Liver (tissue), 9 donors: ENCODE data around the gene MON2. TPM values are rescaled to one million over a fixed set of nuclear protein-coding genes. Genes with fewer than 3 reads are reported as not detected.

Experiments
- DNase-seq: peaks from one replicate; pipeline ENCODE4 v3.0.0-alpha.2; 2017; ENCODE audit warnings: low spot score
- H3K27ac ChIP-seq, 2 donors: one replicate each; pipeline ENCODE4 v1.7.0; 2013; ENCODE audit warnings: inconsistent platforms in 2 of 2, low read length in 2 of 2, control low read depth in 1 of 2, low read depth in 1 of 2, mild to moderate bottlenecking in 1 of 2
- H3K27me3 ChIP-seq, 4 donors: one replicate each; pipeline versions ENCODE4 v1.6.1 to v1.7.0; 2013; ENCODE audit warnings: low read length in 3 of 4, inconsistent platforms in 1 of 4, mild to moderate bottlenecking in 1 of 4, moderate library complexity in 1 of 4; ENCODE audit not compliant: control insufficient read depth in 4 of 4, insufficient read depth in 4 of 4
- H3K36me3 ChIP-seq, 4 donors: one replicate each; pipeline versions ENCODE4 v1.6.1 to v1.7.0; 2013; ENCODE audit warnings: low read length in 3 of 4, mild to moderate bottlenecking in 3 of 4, low read depth in 1 of 4, moderate library complexity in 1 of 4; ENCODE audit not compliant: control insufficient read depth in 4 of 4, insufficient read depth in 3 of 4
- H3K4me1 ChIP-seq, 4 donors: one replicate each; pipeline versions ENCODE4 v1.6.1 to v1.7.0; 2013; ENCODE audit warnings: low read length in 3 of 4, mild to moderate bottlenecking in 3 of 4, moderate library complexity in 1 of 4; ENCODE audit not compliant: control insufficient read depth in 4 of 4, insufficient read depth in 4 of 4
- H3K4me3 ChIP-seq, 3 donors: one replicate each; pipeline versions ENCODE4 v1.6.1 to v1.7.0; 2013; ENCODE audit warnings: low read length in 3 of 3, control low read depth in 1 of 3, low read depth in 1 of 3, mild to moderate bottlenecking in 1 of 3
- H3K9ac ChIP-seq, 2 donors: one replicate each; pipeline ENCODE4 v1.7.0; 2013; ENCODE audit warnings: low read length in 2 of 2, mild to moderate bottlenecking in 2 of 2, moderate library complexity in 2 of 2, control low read depth in 1 of 2, low read depth in 1 of 2
- H3K9me3 ChIP-seq, 4 donors: one replicate each; pipeline versions ENCODE4 v1.6.1 to v1.7.0; 2013; ENCODE audit warnings: low read length in 3 of 4; ENCODE audit not compliant: control insufficient read depth in 4 of 4
- CTCF ChIP-seq: fragments of 150-350 bp; IDR thresholded peaks from 2 replicates; pipeline ENCODE4 v1.5.1; 2017; ENCODE audit warnings: improper control_type of control experiment, low read depth, low read length; ENCODE audit not compliant: missing input control
- EGR1 ChIP-seq, 2 donors: IDR thresholded peaks; 2 replicates each; pipeline ENCODE4 v1.6.1; 2016 to 2018; ENCODE audit warnings: antibody characterized with exemption in 2 of 2, low read depth in 2 of 2
- FOXA1 ChIP-seq: IDR thresholded peaks from 2 replicates; pipeline ENCODE4 v1.6.1; 2016; ENCODE audit warnings: antibody characterized with exemption
- FOXA2 ChIP-seq: IDR thresholded peaks from 2 replicates; pipeline ENCODE4 v1.6.1; 2016; ENCODE audit warnings: antibody characterized with exemption
- GABPA ChIP-seq, 2 donors: IDR thresholded peaks in 1 of 2; conservative IDR thresholded peaks in 1 of 2; 2 replicates each; pipeline ENCODE4 v1.6.1; 2016; ENCODE audit warnings: antibody characterized with exemption in 2 of 2, mild to moderate bottlenecking in 1 of 2, moderate library complexity in 1 of 2
- HNF4A ChIP-seq, 2 donors: conservative IDR thresholded peaks; 2 replicates each; pipeline ENCODE4 v1.6.1; 2016; ENCODE audit warnings: antibody characterized with exemption in 2 of 2, mild to moderate bottlenecking in 2 of 2
- HNF4G ChIP-seq: IDR thresholded peaks from 2 replicates; pipeline ENCODE4 v1.6.1; 2016; ENCODE audit warnings: antibody characterized with exemption
- JUND ChIP-seq, 2 donors: IDR thresholded peaks; 2 replicates each; pipeline ENCODE4 v1.6.1; 2016; ENCODE audit warnings: antibody characterized with exemption in 2 of 2
- NR2F2 ChIP-seq: IDR thresholded peaks from 2 replicates; pipeline ENCODE4 v1.6.1; 2016; ENCODE audit warnings: antibody characterized with exemption
- RAD21 ChIP-seq, 2 donors: IDR thresholded peaks; 2 replicates each; pipeline ENCODE4 v1.6.1; 2016; ENCODE audit warnings: antibody characterized with exemption in 2 of 2, mild to moderate bottlenecking in 2 of 2
- REST ChIP-seq: IDR thresholded peaks from 2 replicates; pipeline ENCODE4 v1.6.1; 2016; ENCODE audit warnings: antibody characterized with exemption, mild to moderate bottlenecking
- RXRA ChIP-seq, 2 donors: IDR thresholded peaks; 2 replicates each; pipeline ENCODE4 v1.6.1; 2017 to 2018; ENCODE audit warnings: antibody characterized with exemption in 2 of 2, mild to moderate bottlenecking in 1 of 2
- SP1 ChIP-seq: IDR thresholded peaks from 2 replicates; pipeline ENCODE4 v1.6.1; 2018; ENCODE audit warnings: antibody characterized with exemption, mild to moderate bottlenecking
- TAF1 ChIP-seq: conservative IDR thresholded peaks from 2 replicates; pipeline ENCODE4 v1.6.1; 2016; ENCODE audit warnings: antibody characterized with exemption, mild to moderate bottlenecking
- YY1 ChIP-seq: IDR thresholded peaks from 2 replicates; pipeline ENCODE4 v1.6.1; 2016; ENCODE audit warnings: antibody characterized with exemption, mild to moderate bottlenecking
- WGBS: extraction: QIAGEN DNeasy Blood & Tissue Kit; methylation state at CpG from one replicate; pipeline ENCODE4 v1.1.7; 2013; 5-methylcytosine and 5-hydroxymethylcytosine counted together
- polyA plus RNA-seq, 2 donors: library from polyadenylated mRNA; stranded (reverse) in 1 of 2; unstranded in 1 of 2; fragments of 200-250 nt in 1 of 2; fragments of >200 nt in 1 of 2; fragmentation: Nextera tagmentation in 1 of 2; extraction: Ambion mirVana in 1 of 2; gene quantifications; one replicate each; pipeline versions ENCODE4 v1.2.1 to v1.2.3, GENCODE V29; 2013 to 2015
- total RNA-seq, 2 donors: library from RNA; depleted of rRNA; stranded (reverse); fragments of >200 nt; gene quantifications; one replicate each; pipeline ENCODE4 v1.2.3, GENCODE V29; 2014
- TF ChIP-seq, protein P1 (sequence below): IDR thresholded peaks from 2 replicates; pipeline ENCODE4 v1.6.1; 2016; ENCODE audit warnings: antibody characterized with exemption
- TF ChIP-seq, protein P2 (sequence below): IDR thresholded peaks from 2 replicates; pipeline ENCODE4 v1.6.1; 2016; ENCODE audit warnings: antibody characterized with exemption
- TF ChIP-seq, protein P3 (sequence below): IDR thresholded peaks from 2 replicates; pipeline ENCODE4 v1.6.1; 2016; ENCODE audit warnings: antibody characterized with exemption
- donor health status: healthy.
- donor health status: healthy.
- donor health status: healthy.
- donor health status: healthy.
- donor health status: healthy.

Gene MON2
- 10 to 100 TPM; 31.1 to 69.9 TPM for total RNA-seq
- 10 to 100 TPM in 1 of 2 donors, 1 to 10 TPM in 1; 7.5 to 20.5 TPM for polyA plus RNA-seq

GRCh38 chr12:62466594-62467491 lies at the start of gene MON2:
MON2 (plus strand) TSS chr12:62466826; CDS start chr12:62467208, 382 bp downstream.
- TF ChIP-seq FOXA1: no peak
- no peak for TF ChIP-seq HNF4A (conservative IDR thresholded peaks at IDR 0.05)
- TF ChIP-seq, protein P1, sequence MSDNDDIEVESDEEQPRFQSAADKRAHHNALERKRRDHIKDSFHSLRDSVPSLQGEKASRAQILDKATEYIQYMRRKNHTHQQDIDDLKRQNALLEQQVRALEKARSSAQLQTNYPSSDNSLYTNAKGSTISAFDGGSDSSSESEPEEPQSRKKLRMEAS: no peak
- TF ChIP-seq HNF4G: no peak
- no peak for TF ChIP-seq NR2F2
- TF ChIP-seq REST: peak; percentile 27
- no peak for TF ChIP-seq FOXA2
- peak in 1 of 2 donors; percentile 17 for TF ChIP-seq RAD21 (IDR thresholded peaks at IDR 0.05)
- TF ChIP-seq RXRA (IDR thresholded peaks at IDR 0.05): no peak
- TF ChIP-seq YY1: peak; percentile 97
- no peak for TF ChIP-seq EGR1 (IDR thresholded peaks at IDR 0.05; ENCODE audit: low read depth in 2 of 2)
- TF ChIP-seq GABPA (IDR thresholded peaks at IDR 0.05 in 1 of 2, conservative IDR thresholded peaks at IDR 0.05 in 1 of 2): peak in 1 of 2 donors; percentile 86
- TF ChIP-seq SP1: no peak
- TF ChIP-seq CTCF: no peak
- TF ChIP-seq, protein P2, sequence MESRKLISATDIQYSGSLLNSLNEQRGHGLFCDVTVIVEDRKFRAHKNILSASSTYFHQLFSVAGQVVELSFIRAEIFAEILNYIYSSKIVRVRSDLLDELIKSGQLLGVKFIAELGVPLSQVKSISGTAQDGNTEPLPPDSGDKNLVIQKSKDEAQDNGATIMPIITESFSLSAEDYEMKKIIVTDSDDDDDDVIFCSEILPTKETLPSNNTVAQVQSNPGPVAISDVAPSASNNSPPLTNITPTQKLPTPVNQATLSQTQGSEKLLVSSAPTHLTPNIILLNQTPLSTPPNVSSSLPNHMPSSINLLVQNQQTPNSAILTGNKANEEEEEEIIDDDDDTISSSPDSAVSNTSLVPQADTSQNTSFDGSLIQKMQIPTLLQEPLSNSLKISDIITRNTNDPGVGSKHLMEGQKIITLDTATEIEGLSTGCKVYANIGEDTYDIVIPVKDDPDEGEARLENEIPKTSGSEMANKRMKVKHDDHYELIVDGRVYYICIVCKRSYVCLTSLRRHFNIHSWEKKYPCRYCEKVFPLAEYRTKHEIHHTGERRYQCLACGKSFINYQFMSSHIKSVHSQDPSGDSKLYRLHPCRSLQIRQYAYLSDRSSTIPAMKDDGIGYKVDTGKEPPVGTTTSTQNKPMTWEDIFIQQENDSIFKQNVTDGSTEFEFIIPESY: no peak
- TF ChIP-seq JUND (IDR thresholded peaks at IDR 0.05): no peak
- no peak for TF ChIP-seq TAF1
- TF ChIP-seq, protein P3, sequence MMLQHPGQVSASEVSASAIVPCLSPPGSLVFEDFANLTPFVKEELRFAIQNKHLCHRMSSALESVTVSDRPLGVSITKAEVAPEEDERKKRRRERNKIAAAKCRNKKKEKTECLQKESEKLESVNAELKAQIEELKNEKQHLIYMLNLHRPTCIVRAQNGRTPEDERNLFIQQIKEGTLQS: no peak
- no peaks in the 10 kb centered on the region for H3K36me3 ChIP-seq
- under 1% methylated on average over 62 of the region's 62 CpGs for WGBS
- H3K27me3 ChIP-seq: no peaks in the 10 kb centered on the region
- H3K4me1 ChIP-seq: peaks cover 6 to 19% (median 13%) of the 10 kb centered on the region in 4 donors
- no peaks in the 10 kb centered on the region for H3K9me3 ChIP-seq
- H3K27ac ChIP-seq: peak within 1 kb of the TSS; percentile 89 to 93
- peak; percentile 88 for DNase-seq
- H3K9ac ChIP-seq: peak within 1 kb of the TSS; percentile 96 to 99
- peak within 1 kb of the TSS; percentile 87 to 100 (median 93) for H3K4me3 ChIP-seq
